ENCODE measurements around the gene ATF1.
"Not testable (repeated sequence)": the region's sequence is repeated elsewhere in the genome, so short reads cannot be mapped to it uniquely, and the experiment has no call there.

The ATF1 gene

GRCh38 chr12:50780013-50780412 lies 16.1 kb downstream of the ATF1 start:
- Histone ChIP-seq H3K9ac (ENCODE audit: low read depth, low read length) (no peak overlapping the region), H3K36me3 (ENCODE audit: control insufficient read depth, insufficient read depth, low read length) (no peaks in the 10 kb centered on the region), H3K9me3 (ENCODE audit: control insufficient read depth, insufficient read depth, low read length) (no peaks in the 10 kb centered on the region), H3K4me1 (ENCODE audit: control insufficient read depth, insufficient read depth, low read length) (no peaks in the 10 kb centered on the region), H3K27me3 (ENCODE audit: control insufficient read depth, insufficient read depth, low read length) (no peaks in the 10 kb centered on the region), H3K4me3 (ENCODE audit: low read depth, low read length) (no peak overlapping the region)

GRCh38 chr12:50784501-50784900 lies 20.6 kb downstream of the ATF1 start:
- H3K36me3 ChIP-seq (ENCODE audit: control insufficient read depth, insufficient read depth, low read length), result no peaks in the 10 kb centered on the region
- no peak overlapping the region for H3K9ac ChIP-seq (ENCODE audit: low read depth, low read length)
- H3K27me3 ChIP-seq (ENCODE audit: control insufficient read depth, insufficient read depth, low read length), result no peaks in the 10 kb centered on the region
- no peak overlapping the region for H3K4me3 ChIP-seq (ENCODE audit: low read depth, low read length)
- H3K4me1 ChIP-seq (ENCODE audit: control insufficient read depth, insufficient read depth, low read length), result no peaks in the 10 kb centered on the region
- no peaks in the 10 kb centered on the region for H3K9me3 ChIP-seq (ENCODE audit: control insufficient read depth, insufficient read depth, low read length)

GRCh38 chr12:50785406-50786001 lies 21.6 kb downstream of the ATF1 start:
- Histone ChIP-seq H3K9me3 (ENCODE audit: control insufficient read depth, insufficient read depth, low read length) (no peaks in the 10 kb centered on the region), H3K4me1 (ENCODE audit: control insufficient read depth, insufficient read depth, low read length) (no peaks in the 10 kb centered on the region), H3K9ac (ENCODE audit: low read depth, low read length) (no peak overlapping the region), H3K27me3 (ENCODE audit: control insufficient read depth, insufficient read depth, low read length) (no peaks in the 10 kb centered on the region), H3K36me3 (ENCODE audit: control insufficient read depth, insufficient read depth, low read length) (no peaks in the 10 kb centered on the region), H3K4me3 (ENCODE audit: low read depth, low read length) (no peak overlapping the region)

- Histone ChIP-seq H3K9ac (ENCODE audit: low read depth, low read length) (no peak overlapping the region), H3K9me3 (ENCODE audit: control insufficient read depth, insufficient read depth, low read length) (no peaks in the 10 kb centered on the region), H3K36me3 (ENCODE audit: control insufficient read depth, insufficient read depth, low read length) (no peaks in the 10 kb centered on the region), H3K27me3 (ENCODE audit: control insufficient read depth, insufficient read depth, low read length) (no peaks in the 10 kb centered on the region), H3K4me3 (ENCODE audit: low read depth, low read length) (no peak overlapping the region), H3K4me1 (ENCODE audit: control insufficient read depth, insufficient read depth, low read length) (no peaks in the 10 kb centered on the region)
Measured at GRCh38 chr12:50786498-50787231, 22.8 kb downstream of the ATF1 start.

- no peaks in the 10 kb centered on the region for H3K27me3 ChIP-seq (ENCODE audit: control insufficient read depth, insufficient read depth, low read length)
- no peak overlapping the region for H3K9ac ChIP-seq (ENCODE audit: low read depth, low read length)
- H3K9me3 ChIP-seq (ENCODE audit: control insufficient read depth, insufficient read depth, low read length), result no peaks in the 10 kb centered on the region
- H3K4me1 ChIP-seq (ENCODE audit: control insufficient read depth, insufficient read depth, low read length), result no peaks in the 10 kb centered on the region
- H3K4me3 ChIP-seq (ENCODE audit: low read depth, low read length), result no peak overlapping the region
- no peaks in the 10 kb centered on the region for H3K36me3 ChIP-seq (ENCODE audit: control insufficient read depth, insufficient read depth, low read length)
Measured at GRCh38 chr12:50787618-50788017, 23.7 kb downstream of the ATF1 start.

GRCh38 chr12:50788561-50788960 lies 24.7 kb downstream of the ATF1 start:
- no peaks in the 10 kb centered on the region for H3K9me3 ChIP-seq (ENCODE audit: control insufficient read depth, insufficient read depth, low read length)
- H3K36me3 ChIP-seq (ENCODE audit: control insufficient read depth, insufficient read depth, low read length), result no peaks in the 10 kb centered on the region
- H3K9ac ChIP-seq (ENCODE audit: low read depth, low read length), result no peak overlapping the region
- no peaks in the 10 kb centered on the region for H3K27me3 ChIP-seq (ENCODE audit: control insufficient read depth, insufficient read depth, low read length)
- no peak overlapping the region for H3K4me3 ChIP-seq (ENCODE audit: low read depth, low read length)
- no peaks in the 10 kb centered on the region for H3K4me1 ChIP-seq (ENCODE audit: control insufficient read depth, insufficient read depth, low read length)

GRCh38 chr12:50790081-50790480 lies 26.2 kb downstream of the ATF1 start:
- Histone ChIP-seq H3K36me3 (ENCODE audit: control insufficient read depth, insufficient read depth, low read length) (no peaks in the 10 kb centered on the region), H3K27me3 (ENCODE audit: control insufficient read depth, insufficient read depth, low read length) (no peaks in the 10 kb centered on the region), H3K9me3 (ENCODE audit: control insufficient read depth, insufficient read depth, low read length) (no peaks in the 10 kb centered on the region), H3K4me1 (ENCODE audit: control insufficient read depth, insufficient read depth, low read length) (no peaks in the 10 kb centered on the region), H3K4me3 (ENCODE audit: low read depth, low read length) (no peak overlapping the region), H3K9ac (ENCODE audit: low read depth, low read length) (no peak overlapping the region)

GRCh38 chr12:50799908-50800307 lies 36.0 kb downstream of the ATF1 start:
- Histone ChIP-seq H3K4me1 (ENCODE audit: control insufficient read depth, insufficient read depth, low read length) (no peaks in the 10 kb centered on the region), H3K9ac (ENCODE audit: low read depth, low read length) (no peak overlapping the region), H3K36me3 (ENCODE audit: control insufficient read depth, insufficient read depth, low read length) (peaks cover 3% of the 10 kb centered on the region), H3K27me3 (ENCODE audit: control insufficient read depth, insufficient read depth, low read length) (no peaks in the 10 kb centered on the region), H3K4me3 (ENCODE audit: low read depth, low read length) (no peak overlapping the region), H3K9me3 (ENCODE audit: control insufficient read depth, insufficient read depth, low read length) (no peaks in the 10 kb centered on the region)

GRCh38 chr12:50803230-50803875 lies 39.5 kb downstream of the ATF1 start:
- H3K4me3 ChIP-seq (ENCODE audit: low read depth, low read length), result no peak overlapping the region
- H3K36me3 ChIP-seq (ENCODE audit: control insufficient read depth, insufficient read depth, low read length), result peaks cover 3% of the 10 kb centered on the region
- no peaks in the 10 kb centered on the region for H3K9me3 ChIP-seq (ENCODE audit: control insufficient read depth, insufficient read depth, low read length)
- no peaks in the 10 kb centered on the region for H3K27me3 ChIP-seq (ENCODE audit: control insufficient read depth, insufficient read depth, low read length)
- no peak overlapping the region for H3K9ac ChIP-seq (ENCODE audit: low read depth, low read length)
- no peaks in the 10 kb centered on the region for H3K4me1 ChIP-seq (ENCODE audit: control insufficient read depth, insufficient read depth, low read length)

- Histone ChIP-seq H3K4me1 (ENCODE audit: control insufficient read depth, insufficient read depth, low read length) (no peaks in the 10 kb centered on the region), H3K4me3 (ENCODE audit: low read depth, low read length) (no peak overlapping the region), H3K9me3 (ENCODE audit: control insufficient read depth, insufficient read depth, low read length) (no peaks in the 10 kb centered on the region), H3K36me3 (ENCODE audit: control insufficient read depth, insufficient read depth, low read length) (peaks cover 4% of the 10 kb centered on the region), H3K27me3 (ENCODE audit: control insufficient read depth, insufficient read depth, low read length) (no peaks in the 10 kb centered on the region), H3K9ac (ENCODE audit: low read depth, low read length) (no peak overlapping the region)
Measured at GRCh38 chr12:50806176-50806575, 42.3 kb downstream of the ATF1 start.

- not testable (repeated sequence) for H3K36me3 ChIP-seq (ENCODE audit: control insufficient read depth, insufficient read depth, low read length); H3K27me3 ChIP-seq (ENCODE audit: control insufficient read depth, insufficient read depth, low read length); H3K9ac ChIP-seq (ENCODE audit: low read depth, low read length); H3K4me3 ChIP-seq (ENCODE audit: low read depth, low read length); H3K9me3 ChIP-seq (ENCODE audit: control insufficient read depth, insufficient read depth, low read length); H3K4me1 ChIP-seq (ENCODE audit: control insufficient read depth, insufficient read depth, low read length)
Measured at GRCh38 chr12:50809131-50809530, 45.2 kb downstream of the ATF1 start.

GRCh38 chr12:50814921-50815320 lies 51.0 kb downstream of the ATF1 start:
- not testable (repeated sequence) for H3K36me3 ChIP-seq (ENCODE audit: control insufficient read depth, insufficient read depth, low read length); H3K4me1 ChIP-seq (ENCODE audit: control insufficient read depth, insufficient read depth, low read length); H3K9ac ChIP-seq (ENCODE audit: low read depth, low read length); H3K27me3 ChIP-seq (ENCODE audit: control insufficient read depth, insufficient read depth, low read length); H3K4me3 ChIP-seq (ENCODE audit: low read depth, low read length); H3K9me3 ChIP-seq (ENCODE audit: control insufficient read depth, insufficient read depth, low read length)
